Astrocyte (in vitro differentiated cells and primary cell): ENCODE data around the gene ULK4. TPM values are rescaled to one million over a fixed set of nuclear protein-coding genes. Genes with fewer than 3 reads are reported as not detected.

ENCODE experiments used
- DNase-seq: peaks from one replicate; pipeline ENCODE4 v3.0.0-alpha.2; 2010; ENCODE audit warnings: low read depth
- FAIRE-seq: peaks from 2 replicates; lab custom pipeline; 2011; peaks lifted over from hg19 to GRCh38; lab: Jason Lieb, UNC
- H2AFZ ChIP-seq: 2 replicates; pipeline ENCODE4 v1.6.0; 2012; ENCODE audit warnings: low read depth, low read length, inconsistent platforms
- H3K27ac ChIP-seq: 2 replicates; pipeline ENCODE4 v1.5.1; 2011; ENCODE audit warnings: low read depth, low read length, inconsistent platforms
- H3K27me3 ChIP-seq: 2 replicates; pipeline ENCODE4 v1.6.0; 2011; ENCODE audit warnings: low read length, inconsistent platforms; ENCODE audit not compliant: insufficient read depth
- H3K36me3 ChIP-seq: 2 replicates; pipeline ENCODE4 v1.5.1; 2011; ENCODE audit warnings: low read length, inconsistent platforms; ENCODE audit not compliant: insufficient read depth
- H3K4me1 ChIP-seq: 2 replicates; pipeline ENCODE4 v1.5.1; 2011; ENCODE audit warnings: low read length, inconsistent platforms; ENCODE audit not compliant: insufficient read depth
- H3K4me2 ChIP-seq: 2 replicates; pipeline ENCODE4 v1.6.0; 2012; ENCODE audit warnings: low read length, inconsistent platforms
- H3K4me3 ChIP-seq: 2 replicates; pipeline ENCODE4 v1.5.1; 2011; ENCODE audit warnings: low read depth, mild to moderate bottlenecking, low read length, inconsistent platforms; ENCODE audit not compliant: insufficient read depth
- H3K79me2 ChIP-seq: 2 replicates; pipeline ENCODE4 v1.6.0; 2012; ENCODE audit warnings: mild to moderate bottlenecking, low read length, inconsistent platforms; ENCODE audit not compliant: insufficient read depth
- H3K9ac ChIP-seq: 2 replicates; pipeline ENCODE4 v1.6.0; 2012; ENCODE audit warnings: mild to moderate bottlenecking, low read length, inconsistent platforms
- H3K9me3 ChIP-seq: 2 replicates; pipeline ENCODE4 v1.5.1; 2012; ENCODE audit warnings: low read depth, mild to moderate bottlenecking, low read length, inconsistent platforms; ENCODE audit not compliant: insufficient read depth
- H4K20me1 ChIP-seq: 2 replicates; pipeline ENCODE4 v1.6.0; 2012; ENCODE audit warnings: low read length, inconsistent platforms; ENCODE audit not compliant: insufficient read depth
- H3K27ac Mint-ChIP-seq: one replicate; pipeline ENCODE4 v1.8.0; 2021; ENCODE audit warnings: mild to moderate bottlenecking, mixed read lengths; ENCODE audit not compliant: unreplicated experiment
- H3K27me3 Mint-ChIP-seq: one replicate; pipeline ENCODE4 v1.8.0; 2021; ENCODE audit warnings: low read depth, mixed read lengths; ENCODE audit not compliant: unreplicated experiment
- H3K36me3 Mint-ChIP-seq: one replicate; pipeline ENCODE4 v1.8.0; 2021; ENCODE audit warnings: low read depth, mixed read lengths; ENCODE audit not compliant: unreplicated experiment
- H3K4me1 Mint-ChIP-seq: one replicate; pipeline ENCODE4 v1.8.0; 2021; ENCODE audit warnings: low read depth, mixed read lengths; ENCODE audit not compliant: unreplicated experiment
- H3K4me3 Mint-ChIP-seq: one replicate; pipeline ENCODE4 v1.8.0; 2021; ENCODE audit warnings: mild to moderate bottlenecking, moderate library complexity, mixed read lengths; ENCODE audit not compliant: unreplicated experiment
- H3K9me3 Mint-ChIP-seq: one replicate; pipeline ENCODE4 v1.8.0; 2021; ENCODE audit warnings: mild to moderate bottlenecking, mixed read lengths; ENCODE audit not compliant: unreplicated experiment
- EZH2 ChIP-seq: IDR thresholded peaks from 2 replicates; pipeline ENCODE4 v1.6.1; 2012; ENCODE audit warnings: mild to moderate bottlenecking, low read length, inconsistent platforms; ENCODE audit not compliant: insufficient read depth
- total RNA-seq: library from RNA; stranded (reverse); gene quantifications from 2 replicates; pipeline ENCODE4 v1.2.1, GENCODE V29; 2021
- TF ChIP-seq, protein P1 (sequence below): IDR thresholded peaks from 2 replicates; pipeline ENCODE4 v1.5.1; 2011; ENCODE audit warnings: low read depth, mild to moderate bottlenecking, inconsistent platforms, low read length, moderate library complexity; ENCODE audit not compliant: insufficient read depth

ULK4 gene
- total RNA-seq, 1 donor from 2014 or later = 6.6 TPM

DNA sequence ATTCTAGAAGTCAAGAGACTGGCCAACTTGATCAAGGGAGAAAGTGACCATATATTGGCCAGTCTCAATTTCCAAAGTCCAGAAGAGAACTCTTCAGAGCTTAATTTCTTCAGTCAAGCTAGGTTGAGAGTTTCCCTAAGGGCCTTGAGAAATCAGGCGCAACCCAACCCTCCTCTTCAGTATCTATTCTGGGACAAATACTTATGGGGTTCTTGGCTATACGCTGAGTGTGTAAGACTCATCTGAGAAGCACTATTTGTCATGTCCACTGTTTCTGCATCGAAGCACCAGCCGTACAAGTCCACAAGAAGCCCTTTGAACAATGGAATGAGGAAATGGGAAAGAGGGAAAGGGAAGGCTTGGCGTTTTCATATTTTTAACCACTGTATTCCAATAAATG, 383.1 kb downstream of the ULK4 start:
- FAIRE-seq = no peak
- H3K9me3 ChIP-seq = no peaks in the 10 kb centered on the region
- H3K9me3 Mint-ChIP-seq = peaks cover 2% of the 10 kb centered on the region
- H3K36me3 Mint-ChIP-seq = peaks cover 1% of the 10 kb centered on the region
- no peaks in the 10 kb centered on the region for H3K79me2 ChIP-seq
- no peak overlapping the region for H3K4me3 ChIP-seq
- TF ChIP-seq, protein P1, sequence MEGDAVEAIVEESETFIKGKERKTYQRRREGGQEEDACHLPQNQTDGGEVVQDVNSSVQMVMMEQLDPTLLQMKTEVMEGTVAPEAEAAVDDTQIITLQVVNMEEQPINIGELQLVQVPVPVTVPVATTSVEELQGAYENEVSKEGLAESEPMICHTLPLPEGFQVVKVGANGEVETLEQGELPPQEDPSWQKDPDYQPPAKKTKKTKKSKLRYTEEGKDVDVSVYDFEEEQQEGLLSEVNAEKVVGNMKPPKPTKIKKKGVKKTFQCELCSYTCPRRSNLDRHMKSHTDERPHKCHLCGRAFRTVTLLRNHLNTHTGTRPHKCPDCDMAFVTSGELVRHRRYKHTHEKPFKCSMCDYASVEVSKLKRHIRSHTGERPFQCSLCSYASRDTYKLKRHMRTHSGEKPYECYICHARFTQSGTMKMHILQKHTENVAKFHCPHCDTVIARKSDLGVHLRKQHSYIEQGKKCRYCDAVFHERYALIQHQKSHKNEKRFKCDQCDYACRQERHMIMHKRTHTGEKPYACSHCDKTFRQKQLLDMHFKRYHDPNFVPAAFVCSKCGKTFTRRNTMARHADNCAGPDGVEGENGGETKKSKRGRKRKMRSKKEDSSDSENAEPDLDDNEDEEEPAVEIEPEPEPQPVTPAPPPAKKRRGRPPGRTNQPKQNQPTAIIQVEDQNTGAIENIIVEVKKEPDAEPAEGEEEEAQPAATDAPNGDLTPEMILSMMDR = no peak
- no peak for TF ChIP-seq EZH2
- DNase-seq = no peak
- no peaks in the 10 kb centered on the region for H3K27me3 Mint-ChIP-seq
- peaks cover 16% of the 10 kb centered on the region for H3K4me1 Mint-ChIP-seq
- H3K4me1 ChIP-seq = no peaks in the 10 kb centered on the region
- H3K4me2 ChIP-seq = no peak overlapping the region
- H3K27me3 ChIP-seq = no peaks in the 10 kb centered on the region
- H3K36me3 ChIP-seq = no peaks in the 10 kb centered on the region
- no peak overlapping the region for H2AFZ ChIP-seq
- no peaks in the 10 kb centered on the region for H4K20me1 ChIP-seq
- no peak overlapping the region for H3K27ac Mint-ChIP-seq
- H3K4me3 Mint-ChIP-seq = peak overlapping the region; percentile 47
- no peak overlapping the region for H3K27ac ChIP-seq
- no peak overlapping the region for H3K9ac ChIP-seq

DNA sequence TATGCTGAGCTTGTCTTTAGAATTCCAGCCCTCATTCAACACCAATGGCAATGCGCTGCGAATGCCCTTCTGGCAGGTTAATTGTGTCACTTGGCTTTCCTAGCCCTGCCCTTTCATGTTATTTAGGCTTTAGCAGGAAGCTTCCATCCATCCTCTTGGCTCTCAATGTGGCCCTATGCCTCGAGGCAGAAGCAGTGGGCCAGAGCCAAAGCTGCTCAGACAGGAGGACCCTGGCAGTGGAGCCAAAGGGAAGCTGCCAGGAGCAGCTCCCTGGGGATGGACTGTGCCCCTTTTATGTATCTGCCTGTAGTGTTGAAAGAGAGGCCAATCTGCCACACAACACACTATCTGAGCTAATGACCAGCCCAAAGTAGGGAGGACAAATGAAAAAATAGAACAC, 386.2 kb downstream of the ULK4 start:
- Mint-ChIP-seq H3K4me1 (peaks cover 12% of the 10 kb centered on the region), H3K4me3 (no peak overlapping the region), H3K36me3 (peaks cover 1% of the 10 kb centered on the region), H3K27ac (no peak overlapping the region), H3K9me3 (peaks cover 2% of the 10 kb centered on the region), H3K27me3 (no peaks in the 10 kb centered on the region)
- Histone ChIP-seq H2AFZ (no peak overlapping the region), H3K9me3 (no peaks in the 10 kb centered on the region), H4K20me1 (no peaks in the 10 kb centered on the region), H3K27me3 (no peaks in the 10 kb centered on the region), H3K79me2 (no peaks in the 10 kb centered on the region), H3K36me3 (no peaks in the 10 kb centered on the region), H3K9ac (no peak overlapping the region), H3K4me2 (no peak overlapping the region), H3K27ac (no peak overlapping the region), H3K4me1 (no peaks in the 10 kb centered on the region), H3K4me3 (no peak overlapping the region)
- TF ChIP-seq EZH2 = no peak
- TF ChIP-seq, protein P1 = no peak
- FAIRE-seq (no peak), DNase-seq (no peak)

DNA sequence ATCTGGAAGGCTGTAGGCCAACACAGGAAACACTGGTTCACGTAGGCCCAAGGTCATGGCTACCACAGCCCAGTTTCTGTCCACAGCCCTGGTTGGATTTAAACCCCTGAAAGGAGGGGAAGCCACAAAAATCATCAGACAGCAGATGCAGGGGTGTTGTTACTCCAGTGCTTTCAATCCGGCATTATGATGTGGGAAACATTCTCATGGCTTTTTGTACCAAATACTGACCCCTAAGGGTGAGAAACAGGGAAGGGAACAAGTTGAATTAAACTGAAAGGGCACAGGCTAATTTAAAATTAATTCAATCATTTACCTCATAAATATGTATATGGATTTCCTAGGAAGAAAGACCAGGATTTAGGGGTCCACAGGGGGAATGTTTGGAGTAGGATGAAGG, 387.0 kb downstream of the ULK4 start:
- Histone ChIP-seq H3K4me2 (no peak overlapping the region), H3K9me3 (no peaks in the 10 kb centered on the region), H3K79me2 (no peaks in the 10 kb centered on the region), H3K4me3 (no peak overlapping the region), H4K20me1 (no peaks in the 10 kb centered on the region), H2AFZ (no peak overlapping the region), H3K27ac (no peak overlapping the region), H3K36me3 (no peaks in the 10 kb centered on the region), H3K9ac (no peak overlapping the region), H3K27me3 (no peaks in the 10 kb centered on the region), H3K4me1 (no peaks in the 10 kb centered on the region)
- no peak overlapping the region for H3K27ac Mint-ChIP-seq
- peaks cover 8% of the 10 kb centered on the region for H3K4me1 Mint-ChIP-seq
- H3K9me3 Mint-ChIP-seq = peaks cover 2% of the 10 kb centered on the region
- peaks cover 1% of the 10 kb centered on the region for H3K36me3 Mint-ChIP-seq
- no peaks in the 10 kb centered on the region for H3K27me3 Mint-ChIP-seq
- FAIRE-seq = no peak
- DNase-seq = no peak
- H3K4me3 Mint-ChIP-seq = no peak overlapping the region
- no peak for TF ChIP-seq EZH2
- TF ChIP-seq, protein P1 = no peak
